PC-3 (cell line): ENCODE results near the gene GOLGA6L25. TPM values are rescaled to one million over a fixed set of nuclear protein-coding genes. Genes with fewer than 3 reads are reported as not detected.
"Not testable (repeated sequence)": the region's sequence is repeated elsewhere in the genome, so short reads cannot be mapped to it uniquely, and the experiment has no call there.

Experiments
- ATAC-seq: fragments of 200-7000 bp; cut with Tn5 transposase; 2 replicates; pipeline ENCODE4 v1.9.1; 2020; ENCODE audit warnings: mild to moderate bottlenecking, moderate library complexity
- BruUV-seq: library from RNA; stranded (reverse); fragments of 400-500 nt; replicated peaks from 2 replicates; lab custom pipeline; 2021; lab: Mats Ljungman, UMichigan
- CTCF ChIA-PET: fragments of 300-600 bp; sonication (Branson Sonifier 250); formaldehyde crosslinking; loops from one replicate; lab custom pipeline; 2022; ENCODE audit warnings: antibody characterized with exemption; lab: Charles Lee
- POLR2A ChIA-PET: fragments of 300-600 bp; sonication (Branson Sonifier 250); formaldehyde crosslinking; loops from one replicate; lab custom pipeline; 2022; ENCODE audit warnings: antibody characterized with exemption; ENCODE audit not compliant: unreplicated experiment; lab: Charles Lee
- DNase-seq: peaks from one replicate; pipeline ENCODE4 v3.0.0-alpha.2; 2015
- H2AFZ ChIP-seq: fragments of 300-600 bp; sonication (generic); 2 replicates; pipeline ENCODE4 v1.6.0; 2016; ENCODE audit warnings: antibody characterized with exemption, low read length
- H3F3A ChIP-seq: fragments of 300-600 bp; sonication (generic); one replicate; pipeline ENCODE4 v1.6.0; 2017; ENCODE audit warnings: antibody characterized with exemption, low read length, control low read depth, mild to moderate bottlenecking; ENCODE audit not compliant: unreplicated experiment
- H3K27ac ChIP-seq: fragments of 300-600 bp; sonication (generic); 2 replicates; pipeline ENCODE4 v1.5.1; 2016; ENCODE audit warnings: mild to moderate bottlenecking, low read length
- H3K27me3 ChIP-seq: fragments of 300-600 bp; sonication (generic); 2 replicates; pipeline ENCODE4 v1.6.1; 2016; ENCODE audit warnings: low read length, mixed read lengths
- H3K36me3 ChIP-seq: fragments of 300-600 bp; sonication (generic); 2 replicates; pipeline ENCODE4 v1.6.1; 2016; ENCODE audit warnings: low read depth, mixed run types, low read length, mixed read lengths
- H3K4me1 ChIP-seq: fragments of 300-600 bp; sonication (generic); 2 replicates; pipeline ENCODE4 v1.5.1; 2016; ENCODE audit warnings: low read length; ENCODE audit not compliant: insufficient read depth
- H3K4me2 ChIP-seq: fragments of 300-600 bp; sonication (generic); 2 replicates; pipeline ENCODE4 v1.6.0; 2016; ENCODE audit warnings: low read length
- H3K4me3 ChIP-seq: fragments of 300-600 bp; sonication (generic); 2 replicates; pipeline ENCODE4 v1.5.1; 2016; ENCODE audit warnings: mild to moderate bottlenecking, low read length, mixed read lengths
- H3K79me2 ChIP-seq: fragments of 300-600 bp; sonication (generic); 2 replicates; pipeline ENCODE4 v1.6.1; 2017; ENCODE audit warnings: low read length, mixed read lengths
- H3K9ac ChIP-seq: fragments of 300-600 bp; sonication (generic); 2 replicates; pipeline ENCODE4 v1.6.0; 2016; ENCODE audit warnings: mild to moderate bottlenecking, low read length
- H3K9me2 ChIP-seq: fragments of 300-600 bp; sonication (generic); replicated peaks from 2 replicates; pipeline ENCODE4 v1.6.1; 2016; ENCODE audit warnings: mixed run types, low read length, mixed read lengths
- H3K9me3 ChIP-seq: fragments of 300-600 bp; sonication (generic); 2 replicates; pipeline ENCODE4 v1.6.1; 2016; ENCODE audit warnings: low read length, mixed read lengths
- H4K20me1 ChIP-seq: fragments of 300-600 bp; sonication (generic); 2 replicates; pipeline ENCODE4 v1.6.1; 2016; ENCODE audit warnings: low read length, mixed read lengths
- intact Hi-C: fragments of 100-400 bp; cut with micrococcal nuclease; formaldehyde crosslinking; loops from 2 replicates; pipeline ENCODE4 v1.9.0; 2023
- total RNA-seq: library from RNA; depleted of rRNA; stranded (reverse); fragments of >200 nt; gene quantifications from 2 replicates; pipeline ENCODE4 v1.2.3, GENCODE V29; 2014; rRNA removed

GOLGA6L25 gene
- total RNA-seq, 1 experiment from 2014 or later, result not detected

DNA sequence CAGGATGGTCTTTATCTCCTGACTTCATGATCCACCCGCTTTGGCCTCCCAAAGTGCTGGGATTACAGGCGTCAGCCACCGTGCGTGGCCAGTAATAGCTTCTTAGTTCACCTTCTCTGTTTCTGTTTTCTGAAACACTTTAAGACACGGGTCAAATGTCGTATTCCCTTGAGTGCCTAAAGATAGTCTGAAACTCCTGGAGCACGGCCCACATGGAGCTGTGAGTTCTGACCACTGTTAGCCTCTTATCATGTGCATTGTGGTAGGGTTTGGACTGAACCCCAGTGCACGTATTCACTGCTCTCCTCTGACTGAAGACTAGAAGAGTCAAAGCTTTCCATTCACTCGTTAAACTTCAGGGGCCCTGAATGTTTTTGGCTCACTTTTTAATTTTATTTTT, 48.8 kb downstream of the GOLGA6L25 start:
- CTCF ChIA-PET, H2AFZ ChIP-seq, intact Hi-C loops, H3K4me3 ChIP-seq, H3K27me3 ChIP-seq, ATAC-seq, H3K9me2 ChIP-seq, H3K79me2 ChIP-seq, POLR2A ChIA-PET, H4K20me1 ChIP-seq, H3K9me3 ChIP-seq, H3K4me1 ChIP-seq, H3K36me3 ChIP-seq, H3F3A ChIP-seq, H3K9ac ChIP-seq, H3K4me2 ChIP-seq, BruUV-seq, H3K27ac ChIP-seq, DNase-seq: not testable (repeated sequence)

Other genes starting within 250 kb of the GOLGA6L25 start
- gene HERC2, start 231.4 kb upstream of the GOLGA6L25 start, total RNA-seq, result 45.9 and 69.3 TPM in 2 replicates
- not detected in 2 replicates for gene GOLGA6L24, start 195.5 kb upstream of the GOLGA6L25 start, total RNA-seq
- gene GOLGA8F, start 174.9 kb upstream of the GOLGA6L25 start, total RNA-seq, result not detected in 2 replicates
- gene GOLGA8G, start 20.6 kb upstream of the GOLGA6L25 start, total RNA-seq, result not detected in 2 replicates
- gene GOLGA8M, start 158.9 kb downstream of the GOLGA6L25 start, total RNA-seq, result 0.51 TPM in 1 of 2 replicates, not detected in the other